Endothelial cell of umbilical vein (primary cell): ENCODE measurements around the gene ZPLD1.

Source experiments
- CTCF ChIP-seq, 2 donors: IDR thresholded peaks; 1 replicate in 1 of 2; 2 replicates in 1 of 2; pipeline ENCODE4 v1.5.1; 2011; ENCODE audit warnings: low read length in 2 of 2, mild to moderate bottlenecking in 2 of 2, moderate library complexity in 2 of 2, control low read depth in 1 of 2, inconsistent platforms in 1 of 2, low read depth in 1 of 2; ENCODE audit not compliant: insufficient read depth in 1 of 2; ENCODE audit errors: extremely low read depth in 1 of 2
- EZH2 ChIP-seq: IDR thresholded peaks from 2 replicates; pipeline ENCODE4 v1.6.1; 2012; ENCODE audit warnings: borderline replicate concordance, low read depth, mild to moderate bottlenecking, moderate library complexity, low read length, inconsistent platforms; ENCODE audit not compliant: severe bottlenecking
- FOS ChIP-seq: IDR thresholded peaks from 2 replicates; pipeline ENCODE4 v1.6.1; 2011; ENCODE audit warnings: mild to moderate bottlenecking, low read length, moderate library complexity, borderline replicate concordance; ENCODE audit not compliant: insufficient read depth
- JUN ChIP-seq: IDR thresholded peaks from 2 replicates; pipeline ENCODE4 v1.6.1; 2011; ENCODE audit warnings: borderline replicate concordance, low read depth; ENCODE audit not compliant: insufficient read length, insufficient read depth
- MAX ChIP-seq: IDR thresholded peaks from 2 replicates; pipeline ENCODE4 v1.6.1; 2011; ENCODE audit not compliant: insufficient read depth, insufficient read length
- POLR2A ChIP-seq: IDR thresholded peaks from 2 replicates; pipeline ENCODE4 v1.6.1; 2012; ENCODE audit warnings: low read depth, mild to moderate bottlenecking, control low read depth, low read length
- POLR2AphosphoS5 ChIP-seq: IDR thresholded peaks from 2 replicates; pipeline ENCODE4 v1.6.1; 2012; ENCODE audit warnings: low read depth, mild to moderate bottlenecking, control low read depth, low read length, moderate library complexity; ENCODE audit not compliant: insufficient read depth

- TF ChIP-seq CTCF (IDR thresholded peaks at IDR 0.05; ENCODE audit: extremely low read depth in 1 of 2, insufficient read depth in 1 of 2, low read depth in 1 of 2, low read length in 2 of 2) (no peak), POLR2A (no peak), EZH2 (no peak), POLR2AphosphoS5 (no peak), FOS (no peak), MAX (no peak), JUN (no peak)
Measured at GRCh38 chr3:102473648-102474047, 38.8 kb downstream of the ZPLD1 start.
